ENCODE data around the gene LRCH1.

GRCh38 chr13:46738766-46739165, 185.8 kb downstream of the LRCH1 start:
- no peak for TF ChIP-seq RCOR1 (conservative IDR thresholded peaks at IDR 0.05; ENCODE audit: low read depth, low read length)
- TF ChIP-seq POLR2AphosphoS2 (IDR thresholded peaks at IDR 0.05; ENCODE audit: low read depth, low read length): no peak
- TF ChIP-seq EP300 (IDR thresholded peaks at IDR 0.05; ENCODE audit: borderline replicate concordance in 1 of 2, control insufficient read depth in 1 of 2, low read depth in 2 of 2, low read length in 2 of 2): no peak
- TF ChIP-seq MYC (IDR thresholded peaks at IDR 0.05; ENCODE audit: insufficient read depth, insufficient read length, insufficient replicate concordance, low read length, severe bottlenecking): no peak
- no peak for TF ChIP-seq HDAC6 (IDR thresholded peaks at IDR 0.05; ENCODE audit: unreplicated experiment)
- no peak for TF ChIP-seq JUND (IDR thresholded peaks at IDR 0.05; ENCODE audit: low read depth, low read length)
- TF ChIP-seq CREB1 (IDR thresholded peaks at IDR 0.05; ENCODE audit: low read depth): no peak
- TF ChIP-seq CTCF (IDR thresholded peaks at IDR 0.05 in 2 of 3, conservative IDR thresholded peaks at IDR 0.05 in 1 of 3; ENCODE audit: control insufficient read depth in 2 of 3, extremely low read depth in 1 of 3, insufficient read depth in 1 of 3, low read depth in 3 of 3, low read length in 3 of 3): no peak
- TF ChIP-seq ESRRA (IDR thresholded peaks at IDR 0.05; ENCODE audit: low read length): no peak
- TF ChIP-seq REST (IDR thresholded peaks at IDR 0.05; ENCODE audit: low read depth, low read length): no peak

All from GM12878 (cell line).